Activated T-cell treated with anti-CD3 and anti-CD28 coated beads for 48 hours (primary cell): ENCODE data around the gene CHMP2A.
"Not testable (repeated sequence)": the region's sequence is repeated elsewhere in the genome, so short reads cannot be mapped to it uniquely, and the experiment has no call there.

Source experiments
- DNase-seq: peaks from one replicate; pipeline ENCODE4 v3.0.0-alpha.2; 2020; ENCODE audit warnings: low read depth

The CHMP2A gene

GRCh38 chr19:58554494-58555368 lies at the start of gene CHMP2A:
TSS of gene CHMP2A (minus strand) at chr19:58555105. CDS start at chr19:58554212, 893 bp downstream.
- DNase-seq, result peak; percentile 98

GRCh38 chr19:58586133-58586765 lies 31.3 kb upstream of the CHMP2A start:
- no peak for DNase-seq

- no peak for DNase-seq
Measured at GRCh38 chr19:58585442-58586132, 30.7 kb upstream of the CHMP2A start.

- DNase-seq, result no peak
Measured at GRCh38 chr19:58584498-58585441, 29.9 kb upstream of the CHMP2A start.

- no peak for DNase-seq
Measured at GRCh38 chr19:58582985-58583384, 28.1 kb upstream of the CHMP2A start.

- DNase-seq, result peak; percentile 88
Measured at GRCh38 chr19:58581227-58582141, 26.6 kb upstream of the CHMP2A start.

- DNase-seq, result no peak
Measured at GRCh38 chr19:58579473-58580142, 24.7 kb upstream of the CHMP2A start.

- no peak for DNase-seq
Measured at GRCh38 chr19:58578012-58578925, 23.4 kb upstream of the CHMP2A start.

- not testable (repeated sequence) for DNase-seq
Measured at GRCh38 chr19:58577581-58577980, 22.7 kb upstream of the CHMP2A start.

GRCh38 chr19:58575183-58576041 lies 20.5 kb upstream of the CHMP2A start:
- DNase-seq, result peak; percentile 81

GRCh38 chr19:58573658-58574164 lies 18.8 kb upstream of the CHMP2A start:
- no peak for DNase-seq

- DNase-seq, result peak; percentile 99
Measured at GRCh38 chr19:58572818-58573657, 18.1 kb upstream of the CHMP2A start, which contains the start of gene MZF1. TSS of gene MZF1 (minus strand) at chr19:58573335. CDS start at chr19:58571389, 1,946 bp downstream.

- no peak for DNase-seq
Measured at GRCh38 chr19:58572026-58572817, 17.3 kb upstream of the CHMP2A start.

GRCh38 chr19:58571575-58571947 lies 16.7 kb upstream of the CHMP2A start:
- DNase-seq, result no peak

GRCh38 chr19:58570770-58571574 lies 16.1 kb upstream of the CHMP2A start:
- no peak for DNase-seq
